Right lung (tissue), 5 donors: ENCODE measurements around the gene SYCN. TPM values are rescaled to one million over a fixed set of nuclear protein-coding genes. Genes with fewer than 3 reads are reported as not detected.

ENCODE experiments used
- DNase-seq, 2 donors: peaks; one replicate each; pipeline ENCODE4 v3.0.0-alpha.2; 2013
- polyA plus RNA-seq, 5 donors: library from polyadenylated mRNA; unstranded; fragments of 120-200 nt; gene quantifications; one replicate each; pipeline versions ENCODE4 v1.2.1 to v1.2.3, GENCODE V29; 2013; ENCODE audit warnings: inconsistent platforms in 1 of 5, low replicate concordance in 1 of 5; ENCODE audit not compliant: insufficient read length in 5 of 5, insufficient read depth in 1 of 5

Gene SYCN
- polyA plus RNA-seq, 5 donors: not detected

DNA sequence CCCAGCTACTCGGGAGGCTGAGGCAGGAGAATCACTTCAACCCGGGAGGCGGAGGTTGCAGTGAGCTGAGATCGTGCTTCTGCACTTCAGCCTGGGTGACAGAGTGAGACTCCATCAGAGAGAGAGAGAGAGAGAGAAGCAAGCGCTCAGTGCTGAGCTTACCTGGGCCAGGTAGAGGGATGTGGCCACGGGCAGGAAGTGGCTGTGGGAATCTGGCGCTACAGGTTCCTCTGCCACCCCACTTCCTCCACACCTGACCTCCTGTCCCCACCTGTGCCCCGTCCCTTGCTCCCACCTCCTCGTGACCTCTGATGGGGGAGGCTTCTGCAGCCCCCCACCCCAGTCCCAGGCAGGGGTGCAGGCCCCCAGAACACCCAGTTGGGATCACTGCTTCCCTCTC lies 8.3 kb downstream of the SYCN start:
- DNase-seq: no peak

- DNase-seq: no peak
Observed at GRCh38 chr19:39194832-39195542, 9.1 kb downstream of the SYCN start.

DNA sequence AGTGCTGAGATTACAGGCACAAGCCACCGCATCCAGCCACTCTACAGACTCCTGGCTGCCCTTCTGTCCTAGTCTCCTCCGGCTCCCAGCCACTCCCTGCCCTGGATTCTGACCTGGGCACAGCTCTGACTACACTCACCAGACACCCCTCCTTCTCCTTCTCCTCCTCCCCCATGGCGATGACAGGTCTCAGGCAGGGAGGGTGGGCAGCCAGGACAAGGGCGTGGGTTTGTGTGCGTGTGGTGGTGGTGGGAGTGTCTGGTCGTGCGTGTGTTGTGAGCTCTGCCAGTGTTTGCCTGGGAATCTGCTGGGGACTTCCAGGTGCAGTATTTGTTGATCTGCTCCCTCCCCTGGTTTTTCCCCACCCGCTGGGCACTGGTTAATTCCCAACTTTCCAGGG lies 10.3 kb downstream of the SYCN start:
- DNase-seq: no peak

DNA sequence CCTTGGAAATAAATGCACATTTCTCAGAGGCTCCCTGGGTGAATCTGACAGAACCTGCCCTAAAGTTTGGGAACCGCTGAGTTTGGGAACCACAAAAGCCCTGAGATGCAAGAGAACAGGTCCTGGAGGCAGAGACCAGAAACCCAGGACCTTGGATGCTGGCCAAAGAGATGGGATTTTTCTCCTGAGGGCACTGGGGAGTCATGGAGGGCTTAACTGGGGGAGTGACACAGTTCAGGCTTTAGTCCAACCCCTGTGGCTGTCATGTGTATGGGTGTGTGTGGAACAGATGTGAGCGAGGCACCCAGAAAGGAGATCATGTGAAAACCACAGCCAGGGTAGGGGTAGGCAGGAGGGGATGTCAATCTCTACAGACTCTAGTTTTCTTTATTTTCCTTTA lies 11.2 kb downstream of the SYCN start:
- DNase-seq: no peak

GRCh38 chr19:39190768-39191167 lies 13.3 kb downstream of the SYCN start:
- no peak for DNase-seq

GRCh38 chr19:39188960-39189359 lies 15.1 kb downstream of the SYCN start:
- no peak for DNase-seq

DNA sequence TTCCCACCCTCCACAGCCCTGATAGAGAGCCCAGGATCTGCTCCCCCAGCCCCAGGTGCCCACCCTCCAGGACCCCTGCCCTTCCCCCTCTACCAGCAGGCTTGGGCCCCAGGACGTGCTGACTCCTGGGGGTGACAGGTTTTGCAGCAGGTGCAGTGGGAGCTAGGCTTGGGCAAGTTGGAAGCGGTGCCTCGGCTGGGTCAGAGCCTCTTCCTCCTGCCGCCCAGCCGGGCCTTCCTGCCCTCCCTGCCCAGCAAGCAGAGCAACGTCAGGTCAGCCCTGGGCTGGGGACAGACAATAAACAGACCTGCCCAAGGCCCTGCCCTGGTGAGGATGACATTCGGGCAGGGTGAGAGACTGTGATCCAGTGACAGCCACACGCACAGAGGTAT lies 16.5 kb downstream of the SYCN start:
- DNase-seq: no peak

GRCh38 chr19:39186391-39186790 lies 17.7 kb downstream of the SYCN start:
- DNase-seq: no peak

GRCh38 chr19:39183104-39183503 lies 21.0 kb downstream of the SYCN start:
- no peak for DNase-seq

GRCh38 chr19:39182174-39182505 lies 21.9 kb downstream of the SYCN start:
- no peak for DNase-seq

- DNase-seq: no peak
Observed at GRCh38 chr19:39181500-39182173, 22.4 kb downstream of the SYCN start.

- no peak for DNase-seq
Observed at GRCh38 chr19:39180749-39181148, 23.3 kb downstream of the SYCN start.

- DNase-seq: no peak
Observed at GRCh38 chr19:39179754-39180153, 24.3 kb downstream of the SYCN start.

DNA sequence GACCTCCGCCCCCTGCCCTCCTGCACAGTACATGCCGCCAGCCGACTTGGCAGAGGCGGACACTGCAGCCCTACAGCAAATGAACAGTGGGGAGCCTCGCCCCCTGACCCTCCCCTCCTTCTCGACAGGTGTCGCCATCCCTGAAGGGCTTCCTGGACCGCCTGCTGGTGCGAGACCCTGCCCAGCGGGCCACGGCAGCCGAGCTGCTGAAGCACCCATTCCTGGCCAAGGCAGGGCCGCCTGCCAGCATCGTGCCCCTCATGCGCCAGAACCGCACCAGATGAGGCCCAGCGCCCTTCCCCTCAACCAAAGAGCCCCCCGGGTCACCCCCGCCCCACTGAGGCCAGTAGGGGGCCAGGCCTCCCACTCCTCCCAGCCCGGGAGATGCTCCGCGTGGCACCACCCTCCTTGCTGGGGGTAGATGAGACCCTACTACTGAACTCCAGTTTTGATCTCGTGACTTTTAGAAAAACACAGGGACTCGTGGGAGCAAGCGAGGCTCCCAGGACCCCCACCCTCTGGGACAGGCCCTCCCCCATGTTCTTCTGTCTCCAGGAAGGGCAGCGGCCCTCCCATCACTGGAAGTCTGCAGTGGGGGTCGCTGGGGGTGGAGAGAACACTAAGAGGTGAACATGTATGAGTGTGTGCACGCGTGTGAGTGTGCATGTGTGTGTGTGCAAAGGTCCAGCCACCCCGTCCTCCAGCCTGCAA lies 25.6 kb downstream of the SYCN start:
- no peak for DNase-seq

DNA sequence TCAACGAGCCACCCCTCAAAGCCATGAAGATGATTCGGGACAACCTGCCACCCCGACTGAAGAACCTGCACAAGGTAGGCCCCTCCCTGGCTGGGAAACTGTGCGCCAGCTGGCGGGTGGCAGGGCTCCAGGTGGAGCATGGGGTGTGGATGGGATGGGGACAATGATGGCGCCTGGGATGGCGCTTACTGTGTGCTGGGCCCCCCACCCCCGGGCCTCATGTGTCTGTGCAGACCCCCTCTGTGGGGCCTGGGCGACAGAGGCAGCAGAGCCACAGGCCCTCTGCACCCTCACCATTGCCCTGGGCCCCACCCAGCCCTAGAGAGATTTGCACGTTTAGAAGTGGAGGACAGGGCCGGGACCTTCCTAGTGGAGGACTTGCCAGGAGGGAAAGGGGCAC lies 26.3 kb downstream of the SYCN start:
- DNase-seq: no peak

DNA sequence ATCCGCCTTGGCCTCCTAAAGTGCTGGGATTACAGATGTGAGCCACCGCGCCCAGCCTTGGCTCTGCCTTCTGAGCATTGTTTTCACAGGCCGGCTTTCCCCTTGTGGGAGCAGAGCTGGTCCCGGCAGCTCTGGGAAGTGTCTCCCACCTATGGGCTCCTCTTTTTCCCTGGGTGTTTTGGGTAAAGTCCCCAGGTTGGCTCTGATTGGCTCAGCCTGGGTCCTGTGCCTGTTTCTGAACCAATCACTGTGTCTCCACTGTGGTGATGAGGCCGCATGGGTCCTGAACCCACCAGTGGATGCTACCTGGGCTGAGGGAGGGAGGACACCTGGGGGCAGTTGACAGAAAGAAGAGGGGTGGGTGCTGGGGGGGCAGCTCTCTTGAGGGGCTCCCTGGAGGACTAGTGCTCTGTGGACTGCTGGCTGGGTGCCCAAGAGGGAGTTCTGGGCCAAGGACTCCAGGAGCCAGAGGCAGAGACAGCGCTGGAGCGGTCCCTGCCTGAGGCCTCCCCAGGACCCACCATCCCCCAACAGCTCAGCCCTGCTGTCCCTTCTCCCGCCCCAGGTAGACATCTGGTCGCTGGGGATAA lies 26.9 kb downstream of the SYCN start:
- no peak for DNase-seq

GRCh38 chr19:39175564-39175963 lies 28.5 kb downstream of the SYCN start:
- no peak for DNase-seq

- DNase-seq: no peak
Observed at GRCh38 chr19:39174558-39175544, 29.2 kb downstream of the SYCN start.

GRCh38 chr19:39174142-39174541 lies 29.9 kb downstream of the SYCN start:
- no peak for DNase-seq

- DNase-seq: no peak
Observed at GRCh38 chr19:39173502-39173991, 30.5 kb downstream of the SYCN start.
